LNCAP (cell line): ENCODE measurements around the gene CDK10.

ENCODE experiments used
- CTCF ChIP-seq: fragments of 450-650 bp; IDR thresholded peaks from 2 replicates; pipeline ENCODE4 v1.5.1; 2017; ENCODE audit warnings: mild to moderate bottlenecking

CDK10 gene

DNA sequence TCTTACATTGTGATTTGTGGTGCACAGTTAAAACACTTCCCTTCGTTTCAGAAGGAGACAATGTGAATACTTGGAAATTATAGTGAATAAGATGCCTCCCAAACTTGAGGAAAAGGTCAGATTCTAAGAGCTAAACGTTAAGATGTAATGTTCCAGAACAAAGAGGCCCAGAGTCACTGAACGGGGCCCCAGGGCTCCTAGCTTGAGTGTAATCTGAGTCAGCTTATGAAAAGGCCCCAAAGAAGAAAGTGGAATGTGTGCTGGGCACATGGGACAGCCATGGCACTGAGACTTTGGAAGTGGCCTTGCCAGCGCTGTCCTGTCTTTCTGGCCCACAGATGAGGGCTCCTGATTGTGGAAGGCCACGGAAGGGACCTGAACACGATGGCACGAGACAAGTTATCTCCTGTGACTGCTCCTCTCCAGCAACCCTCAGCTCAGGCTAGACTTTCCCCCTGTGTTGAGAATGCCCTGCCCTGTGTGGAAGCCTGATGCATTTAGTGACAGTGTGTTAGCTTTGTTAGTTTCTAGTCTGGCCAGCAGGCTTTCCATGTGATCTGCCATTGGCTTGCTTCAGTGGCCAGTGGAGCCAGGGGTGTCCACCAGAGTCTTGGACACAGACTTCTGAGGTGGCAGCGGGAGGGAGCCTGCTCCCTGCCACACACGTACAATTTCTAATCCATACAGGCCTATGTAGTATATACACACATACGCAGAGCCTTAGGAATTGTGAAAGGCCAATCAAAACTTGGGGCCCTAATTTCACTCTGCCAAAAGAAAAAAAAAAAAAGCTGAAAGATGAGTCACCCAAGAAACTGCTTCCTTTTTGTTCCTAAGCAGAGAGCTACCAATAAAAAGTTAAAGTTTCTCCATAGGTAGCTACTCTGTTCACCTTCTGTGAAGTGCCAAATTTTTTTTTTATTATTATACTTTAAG is 15.7 kb upstream of the CDK10 start:
- no peak for TF ChIP-seq CTCF

- no peak for TF ChIP-seq CTCF
Measured at GRCh38 chr16:89672177-89672941, 14.1 kb upstream of the CDK10 start.

DNA sequence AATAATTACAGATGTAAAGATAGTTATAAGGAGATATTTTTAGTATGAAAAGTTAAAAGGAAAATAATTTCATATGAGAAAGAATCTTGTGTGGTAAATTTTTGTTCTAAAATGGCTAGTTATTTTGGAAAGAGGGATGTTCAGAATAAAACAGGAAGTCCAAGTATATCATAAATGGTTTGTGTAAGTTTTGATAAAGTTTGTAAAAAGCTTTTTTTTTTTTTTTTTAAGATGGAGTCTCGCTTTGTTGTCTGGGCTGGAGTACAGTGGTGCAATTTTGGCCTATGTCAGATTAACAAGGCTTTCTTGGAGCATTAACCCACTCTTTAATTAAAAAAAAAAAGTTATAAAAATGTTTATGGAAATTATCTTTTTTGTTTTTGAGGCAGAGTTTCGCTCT is 8.2 kb upstream of the CDK10 start:
- no peak for TF ChIP-seq CTCF

DNA sequence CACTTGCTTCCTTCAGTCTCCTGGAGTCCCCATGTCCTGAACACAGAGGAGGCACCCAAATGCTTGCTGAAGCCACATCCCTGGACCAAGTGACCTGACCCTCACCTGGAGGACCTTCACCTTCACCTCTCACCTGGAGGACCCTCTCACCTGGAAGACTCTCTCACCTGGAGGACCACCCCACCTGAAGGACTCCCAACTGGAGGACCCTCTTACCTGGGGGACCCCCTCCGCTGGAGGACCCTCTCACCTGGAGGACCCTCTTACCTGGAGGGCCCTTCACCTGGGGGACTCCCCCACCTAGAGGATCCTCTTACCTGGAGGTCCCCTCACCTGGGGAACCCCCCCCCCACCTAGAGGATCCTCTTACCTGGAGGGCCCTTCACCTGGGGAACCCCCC is 573 bp upstream of the CDK10 start:
- TF ChIP-seq CTCF: no peak

GRCh38 chr16:89687092-89687940 is 827 bp downstream of the CDK10 start:
- TF ChIP-seq CTCF: no peak

DNA sequence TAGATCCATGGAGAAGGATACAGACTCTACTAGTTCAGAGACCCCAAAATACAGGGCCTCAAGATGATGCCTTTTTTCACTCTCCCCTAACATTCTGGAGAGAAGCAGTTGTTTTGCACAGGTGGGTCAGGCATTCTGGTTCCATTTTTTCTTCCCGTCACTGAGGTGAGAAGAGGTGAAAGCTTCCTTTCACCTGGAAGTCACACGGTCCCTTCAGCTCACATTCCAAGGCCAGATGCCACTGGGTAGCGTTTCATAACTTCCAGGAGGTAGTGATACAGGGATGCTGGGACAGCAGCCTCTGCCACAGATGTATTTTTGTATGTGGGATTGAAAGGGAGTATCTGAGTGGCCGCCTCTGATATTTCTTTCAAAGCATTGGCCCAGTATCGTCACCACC is 1.9 kb downstream of the CDK10 start:
- TF ChIP-seq CTCF: no peak

DNA sequence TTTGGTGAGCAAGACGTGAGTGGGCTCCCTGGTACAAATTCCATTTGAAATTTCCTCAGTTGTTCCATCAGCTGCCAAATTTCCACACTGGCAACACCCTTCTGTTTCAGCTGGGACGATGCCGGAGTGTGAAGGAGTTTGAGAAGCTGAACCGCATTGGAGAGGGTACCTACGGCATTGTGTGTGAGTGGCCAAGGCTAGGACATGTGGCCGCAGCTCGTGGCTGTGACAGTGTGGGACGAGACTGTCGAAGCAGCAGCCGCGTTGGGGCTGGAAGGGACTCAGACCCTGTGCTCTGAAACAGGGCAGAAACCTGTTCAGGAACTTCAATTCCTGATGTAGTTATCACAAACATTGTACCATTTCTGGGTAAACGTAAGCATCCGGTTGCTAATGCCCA is 2.7 kb downstream of the CDK10 start:
- no peak for TF ChIP-seq CTCF
